ENCODE results near the gene AVPR2. TPM values are rescaled to one million over a fixed set of nuclear protein-coding genes. Genes with fewer than 3 reads are reported as not detected.

AVPR2 gene
- total and polyA plus RNA-seq, 9 of the 15 experiments (the other 6 are each of a cell fraction or from before 2014, with no cell fraction given) = not detected

GRCh38 chrX:153934762-153935325 lies 30.4 kb downstream of the AVPR2 start, which contains the start of gene NAA10 (continued):
- no peak for TF ChIP-seq JUNB (CRISPR knock-in tag; conservative IDR thresholded peaks at IDR 0.05)
- no peak for TF ChIP-seq GABPB2 (CRISPR knock-in tag; conservative IDR thresholded peaks at IDR 0.05)
- TF ChIP-seq NONO (IDR thresholded peaks at IDR 0.05; ENCODE audit: low read depth in 2 of 2, low read length in 1 of 2) = peak in 1 of 2 experiments; percentile 73; a peak in 1 of 4 replicates
- TF ChIP-seq HDAC6 (IDR thresholded peaks at IDR 0.05; ENCODE audit: low read depth, low read length) = no peak
- no peak for TF ChIP-seq CREB1 (IDR thresholded peaks at IDR 0.05)
- TF ChIP-seq CREB1 (CRISPR knock-in tag; IDR thresholded peaks at IDR 0.05) = no peak
- no peak for TF ChIP-seq SP1 (CRISPR knock-in tag; IDR thresholded peaks at IDR 0.05)
- TF ChIP-seq ZNF174 (CRISPR knock-in tag; IDR thresholded peaks at IDR 0.05) = no peak
- TF ChIP-seq ZNF41 (CRISPR knock-in tag; conservative IDR thresholded peaks at IDR 0.05) = no peak
- TF ChIP-seq, protein P1, sequence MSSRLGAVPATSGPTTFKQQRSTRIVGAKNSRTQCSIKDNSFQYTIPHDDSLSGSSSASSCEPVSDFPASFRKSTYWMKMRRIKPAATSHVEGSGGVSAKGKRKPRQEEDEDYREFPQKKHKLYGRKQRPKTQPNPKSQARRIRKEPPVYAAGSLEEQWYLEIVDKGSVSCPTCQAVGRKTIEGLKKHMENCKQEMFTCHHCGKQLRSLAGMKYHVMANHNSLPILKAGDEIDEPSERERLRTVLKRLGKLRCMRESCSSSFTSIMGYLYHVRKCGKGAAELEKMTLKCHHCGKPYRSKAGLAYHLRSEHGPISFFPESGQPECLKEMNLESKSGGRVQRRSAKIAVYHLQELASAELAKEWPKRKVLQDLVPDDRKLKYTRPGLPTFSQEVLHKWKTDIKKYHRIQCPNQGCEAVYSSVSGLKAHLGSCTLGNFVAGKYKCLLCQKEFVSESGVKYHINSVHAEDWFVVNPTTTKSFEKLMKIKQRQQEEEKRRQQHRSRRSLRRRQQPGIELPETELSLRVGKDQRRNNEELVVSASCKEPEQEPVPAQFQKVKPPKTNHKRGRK (tag; IDR thresholded peaks at IDR 0.05) = no peak
- no peak for TF ChIP-seq IRF2 (CRISPR knock-in tag; IDR thresholded peaks at IDR 0.05)
- TF ChIP-seq CBX5 (IDR thresholded peaks at IDR 0.05; ENCODE audit: borderline replicate concordance, low read depth) = no peak
- no peak for TF ChIP-seq HNRNPL (IDR thresholded peaks at IDR 0.05; ENCODE audit: low read depth, low read length)
- no peak for TF ChIP-seq SMARCA4 (IDR thresholded peaks at IDR 0.05)
- TF ChIP-seq BHLHE40 (IDR thresholded peaks at IDR 0.05; ENCODE audit: low read length) = no peak
- no peak for TF ChIP-seq TAF15 (IDR thresholded peaks at IDR 0.05; ENCODE audit: low read depth, low read length)
- no peak for TF ChIP-seq OTX1 (CRISPR knock-in tag; IDR thresholded peaks at IDR 0.05)
- no peak for TF ChIP-seq PRPF4 (IDR thresholded peaks at IDR 0.05; ENCODE audit: insufficient read depth, low read depth, low read length, poor library complexity, severe bottlenecking)
- no peak for TF ChIP-seq ZNF316 (IDR thresholded peaks at IDR 0.05)
- no peak for TF ChIP-seq NFE2 (IDR thresholded peaks at IDR 0.05; ENCODE audit: low read depth)
- no peak for TF ChIP-seq ZFPM2 (CRISPR knock-in tag; IDR thresholded peaks at IDR 0.05)
- TF ChIP-seq MTA3 (IDR thresholded peaks at IDR 0.05; ENCODE audit: borderline replicate concordance) = no peak
- TF ChIP-seq, protein P2, sequence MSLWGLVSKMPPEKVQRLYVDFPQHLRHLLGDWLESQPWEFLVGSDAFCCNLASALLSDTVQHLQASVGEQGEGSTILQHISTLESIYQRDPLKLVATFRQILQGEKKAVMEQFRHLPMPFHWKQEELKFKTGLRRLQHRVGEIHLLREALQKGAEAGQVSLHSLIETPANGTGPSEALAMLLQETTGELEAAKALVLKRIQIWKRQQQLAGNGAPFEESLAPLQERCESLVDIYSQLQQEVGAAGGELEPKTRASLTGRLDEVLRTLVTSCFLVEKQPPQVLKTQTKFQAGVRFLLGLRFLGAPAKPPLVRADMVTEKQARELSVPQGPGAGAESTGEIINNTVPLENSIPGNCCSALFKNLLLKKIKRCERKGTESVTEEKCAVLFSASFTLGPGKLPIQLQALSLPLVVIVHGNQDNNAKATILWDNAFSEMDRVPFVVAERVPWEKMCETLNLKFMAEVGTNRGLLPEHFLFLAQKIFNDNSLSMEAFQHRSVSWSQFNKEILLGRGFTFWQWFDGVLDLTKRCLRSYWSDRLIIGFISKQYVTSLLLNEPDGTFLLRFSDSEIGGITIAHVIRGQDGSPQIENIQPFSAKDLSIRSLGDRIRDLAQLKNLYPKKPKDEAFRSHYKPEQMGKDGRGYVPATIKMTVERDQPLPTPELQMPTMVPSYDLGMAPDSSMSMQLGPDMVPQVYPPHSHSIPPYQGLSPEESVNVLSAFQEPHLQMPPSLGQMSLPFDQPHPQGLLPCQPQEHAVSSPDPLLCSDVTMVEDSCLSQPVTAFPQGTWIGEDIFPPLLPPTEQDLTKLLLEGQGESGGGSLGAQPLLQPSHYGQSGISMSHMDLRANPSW (CRISPR knock-in tag; IDR thresholded peaks at IDR 0.05) = no peak
- TF ChIP-seq NCOA1 (IDR thresholded peaks at IDR 0.05; ENCODE audit: low read depth) = no peak
- no peak for TF ChIP-seq CBFB (CRISPR knock-in tag; IDR thresholded peaks at IDR 0.05)
- TF ChIP-seq RAD51 (IDR thresholded peaks at IDR 0.05; ENCODE audit: borderline replicate concordance, low read depth) = no peak
- TF ChIP-seq, protein P3, sequence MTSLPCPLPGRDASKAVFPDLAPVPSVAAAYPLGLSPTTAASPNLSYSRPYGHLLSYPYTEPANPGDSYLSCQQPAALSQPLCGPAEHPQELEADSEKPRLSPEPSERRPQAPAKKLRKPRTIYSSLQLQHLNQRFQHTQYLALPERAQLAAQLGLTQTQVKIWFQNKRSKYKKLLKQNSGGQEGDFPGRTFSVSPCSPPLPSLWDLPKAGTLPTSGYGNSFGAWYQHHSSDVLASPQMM (CRISPR knock-in tag; IDR thresholded peaks at IDR 0.05) = no peak
- no peak for TF ChIP-seq ZNF324 (CRISPR knock-in tag; IDR thresholded peaks at IDR 0.05)

Measured in K562 (cell line).